ENCODE results near the gene PTMA.
"Not testable (repeated sequence)": the region's sequence is repeated elsewhere in the genome, so short reads cannot be mapped to it uniquely, and the experiment has no call there.

Gene PTMA, protein sequence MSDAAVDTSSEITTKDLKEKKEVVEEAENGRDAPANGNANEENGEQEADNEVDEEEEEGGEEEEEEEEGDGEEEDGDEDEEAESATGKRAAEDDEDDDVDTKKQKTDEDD

DNA sequence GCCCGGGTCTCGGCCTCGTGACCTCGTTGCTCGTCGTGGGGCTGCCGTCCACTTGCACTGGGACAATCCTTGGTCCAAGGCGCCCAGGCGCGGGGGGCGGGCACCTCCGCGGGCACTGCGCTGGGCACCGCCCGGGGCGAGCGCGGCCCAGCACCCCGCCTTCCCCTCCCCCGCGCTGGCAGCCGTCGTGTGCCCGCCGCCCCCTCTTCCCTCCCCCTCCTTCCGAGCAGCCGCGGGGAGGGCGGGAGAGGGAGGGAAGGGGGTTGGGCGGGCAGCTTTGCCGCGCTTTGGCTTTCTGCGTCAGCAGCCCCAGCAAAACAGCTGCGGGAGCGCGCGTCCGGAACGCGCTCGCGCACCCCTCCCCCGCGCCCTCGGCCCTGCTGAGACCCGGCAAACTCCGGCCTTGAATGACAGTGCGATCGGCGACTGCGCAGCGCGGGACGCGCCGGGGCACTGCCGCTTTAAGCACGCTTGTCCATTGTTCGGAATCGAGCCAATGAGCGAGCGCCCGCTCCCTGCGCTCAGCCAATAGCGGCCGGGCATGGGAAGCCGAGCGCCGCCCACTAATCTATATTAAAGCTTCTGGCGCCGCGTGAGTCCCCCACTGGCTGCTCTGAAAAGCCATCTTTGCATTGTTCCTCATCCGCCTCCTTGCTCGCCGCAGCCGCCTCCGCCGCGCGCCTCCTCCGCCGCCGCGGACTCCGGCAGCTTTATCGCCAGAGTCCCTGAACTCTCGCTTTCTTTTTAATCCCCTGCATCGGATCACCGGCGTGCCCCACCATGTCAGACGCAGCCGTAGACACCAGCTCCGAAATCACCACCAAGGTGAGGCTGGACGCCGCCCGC lies at the start of gene PTMA:
PTMA (plus strand) TSS at position 599 of the 846 bp plus-strand sequence; CDS start at position 781, 182 bp downstream.
- TF ChIP-seq, protein P1, sequence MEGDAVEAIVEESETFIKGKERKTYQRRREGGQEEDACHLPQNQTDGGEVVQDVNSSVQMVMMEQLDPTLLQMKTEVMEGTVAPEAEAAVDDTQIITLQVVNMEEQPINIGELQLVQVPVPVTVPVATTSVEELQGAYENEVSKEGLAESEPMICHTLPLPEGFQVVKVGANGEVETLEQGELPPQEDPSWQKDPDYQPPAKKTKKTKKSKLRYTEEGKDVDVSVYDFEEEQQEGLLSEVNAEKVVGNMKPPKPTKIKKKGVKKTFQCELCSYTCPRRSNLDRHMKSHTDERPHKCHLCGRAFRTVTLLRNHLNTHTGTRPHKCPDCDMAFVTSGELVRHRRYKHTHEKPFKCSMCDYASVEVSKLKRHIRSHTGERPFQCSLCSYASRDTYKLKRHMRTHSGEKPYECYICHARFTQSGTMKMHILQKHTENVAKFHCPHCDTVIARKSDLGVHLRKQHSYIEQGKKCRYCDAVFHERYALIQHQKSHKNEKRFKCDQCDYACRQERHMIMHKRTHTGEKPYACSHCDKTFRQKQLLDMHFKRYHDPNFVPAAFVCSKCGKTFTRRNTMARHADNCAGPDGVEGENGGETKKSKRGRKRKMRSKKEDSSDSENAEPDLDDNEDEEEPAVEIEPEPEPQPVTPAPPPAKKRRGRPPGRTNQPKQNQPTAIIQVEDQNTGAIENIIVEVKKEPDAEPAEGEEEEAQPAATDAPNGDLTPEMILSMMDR (IDR thresholded peaks at IDR 0.05; ENCODE audit: poor library complexity, severe bottlenecking), result no peak
- Histone ChIP-seq H3K36me3 (ENCODE audit: low read depth) (peaks cover 37% of the 10 kb centered on the region), H3K27ac (ENCODE audit: poor library complexity, severe bottlenecking) (peak within 1 kb of the TSS; percentile 90), H3K4me1 (ENCODE audit: insufficient read depth, poor library complexity, severe bottlenecking) (peaks cover 5% of the 10 kb centered on the region), H3K9me3 (ENCODE audit: severe bottlenecking) (no peaks in the 10 kb centered on the region), H3K27me3 (ENCODE audit: insufficient read depth, poor library complexity, severe bottlenecking) (no peaks in the 10 kb centered on the region), H3K4me3 (ENCODE audit: severe bottlenecking) (peak within 1 kb of the TSS; percentile 82)
- DNase-seq (ENCODE audit: low spot score) (peak; percentile 99), ATAC-seq (ENCODE audit: low read depth) (peak; percentile 75)

DNA sequence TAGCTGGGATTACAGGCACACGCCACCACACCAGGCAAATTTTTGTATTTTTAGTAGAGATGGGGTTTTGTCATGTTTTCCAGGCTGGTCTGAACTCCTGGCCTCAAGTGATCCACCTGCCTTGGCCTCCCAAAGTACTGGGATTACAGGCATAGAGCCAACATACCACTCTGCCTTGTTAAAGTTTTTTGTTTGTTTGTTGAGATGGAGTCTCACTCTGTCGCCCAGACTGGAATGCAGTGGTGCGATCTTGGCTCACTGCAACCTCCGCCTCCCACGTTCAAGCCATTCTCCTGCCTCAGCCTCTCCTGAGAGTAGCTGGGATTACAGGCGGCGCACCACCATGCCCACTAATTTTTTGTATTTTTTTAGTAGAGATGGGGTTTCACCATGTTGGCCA lies 48.3 kb upstream of the PTMA start:
- DNase-seq (ENCODE audit: low spot score); ATAC-seq (ENCODE audit: low read depth); H3K27ac ChIP-seq (ENCODE audit: poor library complexity, severe bottlenecking); H3K27me3 ChIP-seq (ENCODE audit: insufficient read depth, poor library complexity, severe bottlenecking); H3K9me3 ChIP-seq (ENCODE audit: severe bottlenecking); H3K36me3 ChIP-seq (ENCODE audit: low read depth); H3K4me3 ChIP-seq (ENCODE audit: severe bottlenecking); H3K4me1 ChIP-seq (ENCODE audit: insufficient read depth, poor library complexity, severe bottlenecking): not testable (repeated sequence)

DNA sequence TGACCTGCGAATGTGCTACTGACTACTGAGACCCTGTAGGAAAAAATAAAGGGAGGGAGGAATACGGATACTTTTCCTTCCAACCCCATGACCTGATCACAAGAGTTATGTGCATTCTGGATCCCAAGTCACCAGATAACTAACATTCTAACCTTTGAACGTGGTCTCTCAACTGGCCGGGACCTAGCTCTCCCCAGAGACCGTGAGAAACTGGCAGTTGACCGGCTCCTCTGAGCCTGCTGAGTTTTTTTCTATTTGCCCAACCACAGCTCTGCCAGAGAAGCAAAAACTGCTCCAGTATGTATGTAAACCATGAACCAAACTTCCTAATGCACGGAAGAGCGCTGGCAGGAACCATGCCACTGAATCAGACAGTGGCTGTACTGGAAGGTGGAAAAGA lies 47.5 kb upstream of the PTMA start:
- TF ChIP-seq, protein P1 (IDR thresholded peaks at IDR 0.05; ENCODE audit: poor library complexity, severe bottlenecking), result no peak
- ATAC-seq (ENCODE audit: low read depth) (no peak), DNase-seq (ENCODE audit: low spot score) (no peak)
- H3K4me1 ChIP-seq (ENCODE audit: insufficient read depth, poor library complexity, severe bottlenecking), result peaks cover 4% of the 10 kb centered on the region
- no peaks in the 10 kb centered on the region for H3K36me3 ChIP-seq (ENCODE audit: low read depth)
- no peak overlapping the region for H3K27ac ChIP-seq (ENCODE audit: poor library complexity, severe bottlenecking)
- no peaks in the 10 kb centered on the region for H3K27me3 ChIP-seq (ENCODE audit: insufficient read depth, poor library complexity, severe bottlenecking)
- H3K4me3 ChIP-seq (ENCODE audit: severe bottlenecking), result no peak overlapping the region
- no peaks in the 10 kb centered on the region for H3K9me3 ChIP-seq (ENCODE audit: severe bottlenecking)

DNA sequence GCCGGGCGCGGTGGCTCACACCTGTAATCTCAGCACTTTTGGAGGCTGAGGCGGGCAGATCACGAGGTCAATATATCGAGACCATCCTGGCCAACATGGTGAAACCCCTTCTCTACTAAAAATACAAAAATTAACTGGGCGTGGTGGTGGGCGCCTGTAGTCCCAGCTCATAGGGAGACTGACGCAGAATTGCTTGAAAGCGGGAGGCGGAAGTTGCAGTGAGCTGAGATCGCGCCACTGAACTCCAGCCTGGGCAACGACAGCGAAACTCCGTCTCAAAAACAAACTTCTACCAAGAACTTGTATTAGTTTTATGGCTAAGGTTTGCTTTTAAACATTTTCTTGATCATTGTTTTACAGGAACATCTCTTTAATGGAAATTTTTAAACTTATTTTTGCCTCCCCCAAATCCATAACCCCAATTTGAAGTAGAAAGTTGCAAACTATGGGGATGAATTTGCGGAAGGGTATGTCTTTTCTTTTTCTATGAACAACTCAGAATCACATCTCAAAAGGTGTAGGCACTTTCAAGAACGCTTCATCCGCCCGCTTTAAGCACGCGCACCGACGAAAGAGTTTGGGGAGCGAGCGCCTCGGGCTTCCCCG lies 46.8 kb upstream of the PTMA start:
- H3K9me3 ChIP-seq (ENCODE audit: severe bottlenecking), result no peaks in the 10 kb centered on the region
- H3K4me3 ChIP-seq (ENCODE audit: severe bottlenecking), result peak overlapping the region; percentile 36
- no peaks in the 10 kb centered on the region for H3K27me3 ChIP-seq (ENCODE audit: insufficient read depth, poor library complexity, severe bottlenecking)
- no peaks in the 10 kb centered on the region for H3K36me3 ChIP-seq (ENCODE audit: low read depth)
- peak overlapping the region; percentile 57 for H3K27ac ChIP-seq (ENCODE audit: poor library complexity, severe bottlenecking)
- DNase-seq (ENCODE audit: low spot score) (no peak), ATAC-seq (ENCODE audit: low read depth) (no peak)
- peaks cover 4% of the 10 kb centered on the region for H3K4me1 ChIP-seq (ENCODE audit: insufficient read depth, poor library complexity, severe bottlenecking)
- TF ChIP-seq, protein P1 (IDR thresholded peaks at IDR 0.05; ENCODE audit: poor library complexity, severe bottlenecking), result no peak

DNA sequence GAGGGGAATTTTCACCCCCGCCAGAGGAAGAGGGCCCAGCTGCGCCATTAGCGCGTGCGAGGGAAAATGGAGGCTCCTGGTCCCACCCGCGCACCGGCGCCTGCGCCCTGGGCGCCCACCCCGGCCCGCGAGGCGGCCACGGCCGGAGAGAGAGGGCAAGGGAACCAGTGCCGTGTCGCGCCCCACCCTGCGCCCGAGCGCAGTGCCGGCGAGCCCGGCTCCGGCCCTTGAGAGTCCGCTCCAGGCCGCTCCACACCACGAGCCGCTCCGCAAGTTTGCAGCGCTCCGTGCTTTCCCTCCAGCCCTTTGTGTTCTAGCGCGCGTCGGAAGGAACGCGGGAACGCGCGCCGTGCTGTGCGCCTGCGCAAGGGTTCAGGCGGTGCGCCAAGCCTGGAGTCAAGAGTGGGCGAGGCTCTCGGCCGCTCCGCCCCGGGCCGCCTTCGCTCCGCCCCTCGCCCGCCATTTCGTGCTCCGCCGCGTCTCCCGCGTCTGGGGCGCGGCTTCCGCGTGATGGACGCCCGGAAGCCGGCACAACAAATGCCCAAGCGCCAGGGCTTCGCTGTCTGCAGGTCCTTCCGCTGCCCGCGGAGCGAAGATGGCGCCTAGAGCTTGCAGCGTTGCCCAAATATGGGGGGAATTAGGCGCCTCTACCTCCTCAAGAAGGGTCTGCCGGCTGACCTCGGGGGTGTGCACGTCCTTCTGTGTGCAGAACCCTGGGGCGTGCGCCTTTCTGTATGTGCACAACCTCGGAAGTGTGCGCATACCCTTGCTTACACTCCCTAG lies 46.1 kb upstream of the PTMA start:
- TF ChIP-seq, protein P1 (IDR thresholded peaks at IDR 0.05; ENCODE audit: poor library complexity, severe bottlenecking), result no peak
- H3K9me3 ChIP-seq (ENCODE audit: severe bottlenecking), result no peaks in the 10 kb centered on the region
- peak; percentile 86 for DNase-seq (ENCODE audit: low spot score)
- no peaks in the 10 kb centered on the region for H3K36me3 ChIP-seq (ENCODE audit: low read depth)
- ATAC-seq (ENCODE audit: low read depth), result peak; percentile 83
- no peaks in the 10 kb centered on the region for H3K27me3 ChIP-seq (ENCODE audit: insufficient read depth, poor library complexity, severe bottlenecking)
- H3K4me1 ChIP-seq (ENCODE audit: insufficient read depth, poor library complexity, severe bottlenecking), result peaks cover 4% of the 10 kb centered on the region
- peak overlapping the region; percentile 36 for H3K4me3 ChIP-seq (ENCODE audit: severe bottlenecking)
- peak overlapping the region; percentile 57 for H3K27ac ChIP-seq (ENCODE audit: poor library complexity, severe bottlenecking)
